Fibroblast of pulmonary artery (primary cell): ENCODE results near the gene PRDM16.

ENCODE experiments used
- DNase-seq: peaks from one replicate; pipeline ENCODE4 v3.0.0-alpha.2; 2010; ENCODE audit warnings: low read depth
- H3K4me3 ChIP-seq: replicated peaks from 2 replicates; pipeline ENCODE4 v1.5.1; 2011; ENCODE audit warnings: low read depth, mild to moderate bottlenecking, control low read depth, low read length, moderate library complexity
- CTCF ChIP-seq: IDR thresholded peaks from 2 replicates; pipeline ENCODE4 v1.5.1; 2011; ENCODE audit warnings: mild to moderate bottlenecking, control low read depth, low read length, inconsistent platforms; ENCODE audit errors: missing control alignments

The PRDM16 gene

GRCh38 chr1:3331564-3331963 is 262.6 kb downstream of the PRDM16 start:
- no peak for DNase-seq
- no peak for TF ChIP-seq CTCF
- H3K4me3 ChIP-seq, result no peak overlapping the region

GRCh38 chr1:3332043-3332442 is 263.0 kb downstream of the PRDM16 start:
- DNase-seq, result no peak
- no peak overlapping the region for H3K4me3 ChIP-seq
- TF ChIP-seq CTCF, result no peak

GRCh38 chr1:3332662-3333061 is 263.7 kb downstream of the PRDM16 start:
- no peak for TF ChIP-seq CTCF
- no peak overlapping the region for H3K4me3 ChIP-seq
- no peak for DNase-seq

GRCh38 chr1:3333903-3334302 is 264.9 kb downstream of the PRDM16 start:
- DNase-seq, result no peak
- H3K4me3 ChIP-seq, result no peak overlapping the region
- no peak for TF ChIP-seq CTCF

GRCh38 chr1:3334366-3334765 is 265.4 kb downstream of the PRDM16 start:
- TF ChIP-seq CTCF, result no peak
- DNase-seq, result no peak
- no peak overlapping the region for H3K4me3 ChIP-seq

GRCh38 chr1:3335754-3336640 is 267.0 kb downstream of the PRDM16 start:
- DNase-seq, result no peak
- no peak for TF ChIP-seq CTCF

More at GRCh38 chr1:3335754-3336640, 267.0 kb downstream of the PRDM16 start:
- H3K4me3 ChIP-seq, result no peak overlapping the region
